Measurements from ENCODE around the gene KCNT2. TPM values are rescaled to one million over a fixed set of nuclear protein-coding genes. Genes with fewer than 3 reads are reported as not detected.

Gene KCNT2
- total RNA-seq, 1 experiment from 2014 or later = not detected

DNA sequence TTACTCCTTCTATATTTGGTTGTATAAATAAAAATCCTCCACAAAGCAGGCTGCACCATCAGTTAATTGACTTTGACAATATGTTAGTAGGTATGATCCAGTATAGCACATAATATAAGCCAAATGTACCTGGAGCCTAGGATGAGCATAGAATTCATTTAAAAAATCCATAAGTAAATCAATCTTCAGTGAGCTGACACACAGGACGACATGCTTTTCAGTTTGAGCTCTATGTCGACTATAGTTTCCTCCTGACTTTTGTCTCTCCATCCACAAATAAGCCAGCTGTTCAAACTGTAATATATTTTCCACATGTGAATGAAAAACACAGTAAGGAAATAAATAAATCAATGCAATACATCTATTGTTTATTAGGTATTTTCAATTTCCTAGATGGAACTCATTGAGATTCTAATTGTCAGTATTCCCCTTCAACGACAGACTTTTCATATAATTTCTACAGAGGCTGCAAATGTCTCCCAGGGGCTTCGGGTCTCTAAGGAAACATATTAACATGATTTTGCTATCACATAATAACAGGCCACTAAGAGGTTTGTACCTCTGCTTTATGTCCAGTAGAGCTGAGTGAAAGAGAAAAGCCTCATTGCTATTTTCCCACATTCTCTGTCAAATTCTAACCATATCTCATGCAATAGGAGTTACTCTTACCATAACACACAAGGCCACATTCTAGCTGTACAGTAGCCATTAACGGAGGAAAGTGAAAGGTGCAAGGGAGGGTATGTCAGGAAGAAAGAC lies 180.1 kb downstream of the KCNT2 start:
- H3K9ac ChIP-seq (ENCODE audit: low read length) = no peak overlapping the region
- no peak overlapping the region for H3K27ac ChIP-seq (ENCODE audit: low read depth, low read length)
- no peaks in the 10 kb centered on the region for H3K27me3 ChIP-seq (ENCODE audit: insufficient read depth, low read length)
- no TSS peak for BruUV-seq (replicated peaks)
- no peak for ATAC-seq
- H4K20me1 ChIP-seq (ENCODE audit: insufficient read depth) = no peaks in the 10 kb centered on the region
- ChIA-PET POLR2A (no interaction called here), CTCF (no interaction called here), RAD21 (ENCODE audit: low non-redundant PET in 1 of 2, low total read pairs in 2 of 2, uncharacterized antibody in 2 of 2, unreplicated experiment in 2 of 2) (no interaction called here)
- no peak overlapping the region for H3K4me3 ChIP-seq (replicated peaks in 1 of 2; ENCODE audit: low read depth in 1 of 2, low read length in 2 of 2)
- H3K79me2 ChIP-seq (ENCODE audit: insufficient read depth, low read length) = no peaks in the 10 kb centered on the region
- no peaks in the 10 kb centered on the region for H3K4me1 ChIP-seq (ENCODE audit: control insufficient read depth in 1 of 2, insufficient read depth in 2 of 2, low read length in 2 of 2)
- no peak overlapping the region for H2AFZ ChIP-seq (ENCODE audit: low read depth, low read length, poor library complexity, severe bottlenecking)
- H3K4me2 ChIP-seq (ENCODE audit: low read length) = no peak overlapping the region
- TF ChIP-seq POLR2AphosphoS5 (IDR thresholded peaks at IDR 0.05; ENCODE audit: low read depth, low read length) = no peak
- no peak for TF ChIP-seq ELF1 (IDR thresholded peaks at IDR 0.05; ENCODE audit: borderline replicate concordance, low read depth)
- no peak for TF ChIP-seq SP1 (IDR thresholded peaks at IDR 0.05; ENCODE audit: low read depth)
- no peak for TF ChIP-seq POLR2A (IDR thresholded peaks at IDR 0.05; ENCODE audit: borderline replicate concordance, extremely low read depth, insufficient read depth, insufficient read length)
- no peak for TF ChIP-seq ZNF274 (IDR thresholded peaks at IDR 0.05; ENCODE audit: low read depth, low read length)
- TF ChIP-seq, protein P1, sequence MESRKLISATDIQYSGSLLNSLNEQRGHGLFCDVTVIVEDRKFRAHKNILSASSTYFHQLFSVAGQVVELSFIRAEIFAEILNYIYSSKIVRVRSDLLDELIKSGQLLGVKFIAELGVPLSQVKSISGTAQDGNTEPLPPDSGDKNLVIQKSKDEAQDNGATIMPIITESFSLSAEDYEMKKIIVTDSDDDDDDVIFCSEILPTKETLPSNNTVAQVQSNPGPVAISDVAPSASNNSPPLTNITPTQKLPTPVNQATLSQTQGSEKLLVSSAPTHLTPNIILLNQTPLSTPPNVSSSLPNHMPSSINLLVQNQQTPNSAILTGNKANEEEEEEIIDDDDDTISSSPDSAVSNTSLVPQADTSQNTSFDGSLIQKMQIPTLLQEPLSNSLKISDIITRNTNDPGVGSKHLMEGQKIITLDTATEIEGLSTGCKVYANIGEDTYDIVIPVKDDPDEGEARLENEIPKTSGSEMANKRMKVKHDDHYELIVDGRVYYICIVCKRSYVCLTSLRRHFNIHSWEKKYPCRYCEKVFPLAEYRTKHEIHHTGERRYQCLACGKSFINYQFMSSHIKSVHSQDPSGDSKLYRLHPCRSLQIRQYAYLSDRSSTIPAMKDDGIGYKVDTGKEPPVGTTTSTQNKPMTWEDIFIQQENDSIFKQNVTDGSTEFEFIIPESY (IDR thresholded peaks at IDR 0.05; ENCODE audit: extremely low read depth, insufficient replicate concordance, low read length) = no peak
- TF ChIP-seq EZH2phosphoT487 (IDR thresholded peaks at IDR 0.05; ENCODE audit: borderline replicate concordance) = no peak
- TF ChIP-seq, protein P2, sequence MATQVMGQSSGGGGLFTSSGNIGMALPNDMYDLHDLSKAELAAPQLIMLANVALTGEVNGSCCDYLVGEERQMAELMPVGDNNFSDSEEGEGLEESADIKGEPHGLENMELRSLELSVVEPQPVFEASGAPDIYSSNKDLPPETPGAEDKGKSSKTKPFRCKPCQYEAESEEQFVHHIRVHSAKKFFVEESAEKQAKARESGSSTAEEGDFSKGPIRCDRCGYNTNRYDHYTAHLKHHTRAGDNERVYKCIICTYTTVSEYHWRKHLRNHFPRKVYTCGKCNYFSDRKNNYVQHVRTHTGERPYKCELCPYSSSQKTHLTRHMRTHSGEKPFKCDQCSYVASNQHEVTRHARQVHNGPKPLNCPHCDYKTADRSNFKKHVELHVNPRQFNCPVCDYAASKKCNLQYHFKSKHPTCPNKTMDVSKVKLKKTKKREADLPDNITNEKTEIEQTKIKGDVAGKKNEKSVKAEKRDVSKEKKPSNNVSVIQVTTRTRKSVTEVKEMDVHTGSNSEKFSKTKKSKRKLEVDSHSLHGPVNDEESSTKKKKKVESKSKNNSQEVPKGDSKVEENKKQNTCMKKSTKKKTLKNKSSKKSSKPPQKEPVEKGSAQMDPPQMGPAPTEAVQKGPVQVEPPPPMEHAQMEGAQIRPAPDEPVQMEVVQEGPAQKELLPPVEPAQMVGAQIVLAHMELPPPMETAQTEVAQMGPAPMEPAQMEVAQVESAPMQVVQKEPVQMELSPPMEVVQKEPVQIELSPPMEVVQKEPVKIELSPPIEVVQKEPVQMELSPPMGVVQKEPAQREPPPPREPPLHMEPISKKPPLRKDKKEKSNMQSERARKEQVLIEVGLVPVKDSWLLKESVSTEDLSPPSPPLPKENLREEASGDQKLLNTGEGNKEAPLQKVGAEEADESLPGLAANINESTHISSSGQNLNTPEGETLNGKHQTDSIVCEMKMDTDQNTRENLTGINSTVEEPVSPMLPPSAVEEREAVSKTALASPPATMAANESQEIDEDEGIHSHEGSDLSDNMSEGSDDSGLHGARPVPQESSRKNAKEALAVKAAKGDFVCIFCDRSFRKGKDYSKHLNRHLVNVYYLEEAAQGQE (IDR thresholded peaks at IDR 0.05; ENCODE audit: low read depth) = no peak
- TF ChIP-seq ZFX (IDR thresholded peaks at IDR 0.05) = no peak
- TF ChIP-seq SRF (IDR thresholded peaks at IDR 0.05; ENCODE audit: low read depth) = no peak
- TF ChIP-seq TCF7L2 (IDR thresholded peaks at IDR 0.05; ENCODE audit: borderline replicate concordance, extremely low read depth, insufficient read depth, insufficient read length) = no peak
- no peak for TF ChIP-seq CEBPB (IDR thresholded peaks at IDR 0.05; ENCODE audit: low read depth)
- TF ChIP-seq, protein P3, sequence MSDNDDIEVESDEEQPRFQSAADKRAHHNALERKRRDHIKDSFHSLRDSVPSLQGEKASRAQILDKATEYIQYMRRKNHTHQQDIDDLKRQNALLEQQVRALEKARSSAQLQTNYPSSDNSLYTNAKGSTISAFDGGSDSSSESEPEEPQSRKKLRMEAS (IDR thresholded peaks at IDR 0.05) = no peak
- TF ChIP-seq EGR1 (IDR thresholded peaks at IDR 0.05; ENCODE audit: low read depth) = no peak
- TF ChIP-seq SIN3A (IDR thresholded peaks at IDR 0.05; ENCODE audit: low read depth) = no peak
- TF ChIP-seq EZH2 (IDR thresholded peaks at IDR 0.05) = no peak
- no peak for TF ChIP-seq YY1 (IDR thresholded peaks at IDR 0.05; ENCODE audit: extremely low read depth, insufficient replicate concordance, low read depth, low read length)
- TF ChIP-seq FOSL1 (IDR thresholded peaks at IDR 0.05; ENCODE audit: low read depth) = no peak
- intact Hi-C loops (cut with micrococcal nuclease) = no loop called here
- H3K36me3 ChIP-seq (ENCODE audit: control insufficient read depth in 1 of 2, insufficient read depth in 2 of 2, low read length in 2 of 2) = no peaks in the 10 kb centered on the region
- DNase-seq (ENCODE audit: low read depth, low spot score) = no peak
- no peaks in the 10 kb centered on the region for H3K9me3 ChIP-seq (ENCODE audit: control insufficient read depth in 1 of 2, insufficient read depth in 1 of 2, low read depth in 1 of 2, low read length in 2 of 2)
- no peaks in the 10 kb centered on the region for H3K9me2 ChIP-seq (ENCODE audit: insufficient read depth)

Data from HCT116 (cell line).